ENCODE measurements around the gene PSMD13.

PSMD13 gene

DNA sequence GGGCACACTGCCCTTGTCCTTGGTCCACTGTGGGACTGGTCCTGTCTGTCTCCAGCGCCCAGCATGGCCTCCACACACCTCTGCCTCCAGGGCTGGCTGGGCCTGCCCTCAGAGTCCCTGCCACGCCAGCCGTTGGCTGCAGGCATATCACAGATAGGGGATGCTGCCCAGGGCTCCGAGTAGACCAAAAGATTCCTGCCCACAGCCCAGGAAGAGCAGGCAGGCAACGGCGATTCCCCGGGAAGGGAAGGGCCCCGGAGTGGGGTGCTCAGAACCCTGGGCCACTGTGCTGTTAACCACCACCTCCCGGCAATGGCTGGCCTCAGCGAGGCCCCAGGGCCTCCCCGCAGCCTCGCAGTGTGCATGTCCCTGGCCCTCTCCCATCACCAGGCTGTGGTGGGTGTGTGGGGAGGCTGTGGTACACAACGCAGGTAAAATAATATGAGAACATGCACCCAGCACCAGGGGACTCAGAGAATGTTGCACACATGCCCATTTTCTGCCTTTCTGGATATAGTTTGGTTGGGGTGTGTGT lies 60.3 kb downstream of the PSMD13 start:
- H3K27ac ChIP-seq, result no peak overlapping the region
- TF ChIP-seq ZFX (IDR thresholded peaks at IDR 0.05), result no peak
- TF ChIP-seq, protein P1, sequence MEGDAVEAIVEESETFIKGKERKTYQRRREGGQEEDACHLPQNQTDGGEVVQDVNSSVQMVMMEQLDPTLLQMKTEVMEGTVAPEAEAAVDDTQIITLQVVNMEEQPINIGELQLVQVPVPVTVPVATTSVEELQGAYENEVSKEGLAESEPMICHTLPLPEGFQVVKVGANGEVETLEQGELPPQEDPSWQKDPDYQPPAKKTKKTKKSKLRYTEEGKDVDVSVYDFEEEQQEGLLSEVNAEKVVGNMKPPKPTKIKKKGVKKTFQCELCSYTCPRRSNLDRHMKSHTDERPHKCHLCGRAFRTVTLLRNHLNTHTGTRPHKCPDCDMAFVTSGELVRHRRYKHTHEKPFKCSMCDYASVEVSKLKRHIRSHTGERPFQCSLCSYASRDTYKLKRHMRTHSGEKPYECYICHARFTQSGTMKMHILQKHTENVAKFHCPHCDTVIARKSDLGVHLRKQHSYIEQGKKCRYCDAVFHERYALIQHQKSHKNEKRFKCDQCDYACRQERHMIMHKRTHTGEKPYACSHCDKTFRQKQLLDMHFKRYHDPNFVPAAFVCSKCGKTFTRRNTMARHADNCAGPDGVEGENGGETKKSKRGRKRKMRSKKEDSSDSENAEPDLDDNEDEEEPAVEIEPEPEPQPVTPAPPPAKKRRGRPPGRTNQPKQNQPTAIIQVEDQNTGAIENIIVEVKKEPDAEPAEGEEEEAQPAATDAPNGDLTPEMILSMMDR (conservative IDR thresholded peaks at IDR 0.05), result no peak

DNA sequence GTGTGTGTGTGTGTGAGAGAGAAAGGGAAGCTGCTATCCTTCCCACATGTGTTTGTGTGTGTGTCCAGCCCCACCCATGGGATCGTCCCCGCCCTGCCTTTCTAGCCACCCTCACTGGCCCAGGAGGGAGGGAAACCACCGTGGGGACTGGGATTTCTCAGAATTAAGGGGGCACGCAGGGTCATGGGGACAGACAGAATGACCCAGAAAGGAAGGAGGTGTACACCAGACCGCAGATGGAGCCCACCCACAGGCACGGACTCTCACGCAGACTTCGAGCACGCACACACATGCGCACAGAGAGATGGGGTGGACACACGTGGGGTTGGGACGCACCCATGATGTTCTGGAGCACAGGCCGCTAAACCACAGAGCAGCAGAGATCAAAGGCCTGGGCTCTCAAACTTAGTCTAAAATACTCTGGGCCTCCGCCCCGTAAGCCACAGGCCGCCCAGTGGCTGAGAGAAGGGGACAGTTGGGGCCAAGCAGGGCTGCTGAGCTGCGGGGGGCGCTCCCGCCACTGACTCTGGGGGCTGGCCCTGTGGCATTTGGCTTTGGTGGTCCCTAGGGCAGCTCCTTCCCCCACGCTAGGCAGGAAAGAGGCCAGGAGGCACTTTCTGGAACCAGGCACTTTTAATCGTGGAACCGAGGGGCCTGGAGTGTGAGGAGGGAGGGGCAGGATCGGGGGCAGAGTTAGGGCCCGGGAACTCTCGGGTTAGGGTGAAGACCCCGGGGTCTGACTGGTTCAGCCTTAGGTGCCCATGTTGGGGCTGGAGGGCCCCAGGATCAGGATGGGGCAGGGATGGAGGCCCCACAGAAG lies 61.0 kb downstream of the PSMD13 start:
- no peak overlapping the region for H3K27ac ChIP-seq
- TF ChIP-seq ZFX (IDR thresholded peaks at IDR 0.05), result no peak

DNA sequence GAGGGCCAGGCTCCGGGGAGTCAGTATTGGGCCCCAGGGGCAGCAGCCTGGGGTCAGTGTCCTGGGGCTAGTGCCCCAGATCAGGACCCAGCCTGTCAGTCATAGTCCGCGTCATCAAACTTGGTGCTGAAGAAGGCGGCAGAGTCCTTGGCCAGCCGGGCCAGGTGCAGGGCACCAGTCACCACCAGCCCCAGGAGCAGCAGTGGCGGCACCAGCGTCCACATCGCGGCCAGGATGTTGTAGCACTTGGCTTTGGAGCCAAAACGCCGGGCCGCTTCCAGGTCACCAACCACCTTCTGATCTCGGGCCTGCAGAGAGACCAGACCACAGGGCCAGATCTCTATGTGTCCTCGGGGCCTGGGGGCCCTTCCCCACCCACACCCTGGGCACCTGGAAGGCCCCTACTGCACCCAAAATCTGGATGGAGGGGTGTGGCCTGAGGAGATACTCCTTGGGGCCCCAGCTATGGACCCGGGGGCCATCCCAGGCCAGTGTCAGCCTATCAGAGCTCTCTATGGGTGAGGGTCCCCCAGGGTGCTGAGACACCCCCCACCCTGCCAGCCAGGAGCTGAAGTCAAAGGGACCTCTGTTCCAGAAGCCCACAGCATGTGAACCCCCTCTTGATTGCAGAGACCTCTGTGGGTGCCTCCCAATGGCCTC lies 61.8 kb downstream of the PSMD13 start:
- H3K27ac ChIP-seq, result no peak overlapping the region
- TF ChIP-seq ZFX (IDR thresholded peaks at IDR 0.05), result no peak
- TF ChIP-seq, protein P1 (conservative IDR thresholded peaks at IDR 0.05), result no peak

DNA sequence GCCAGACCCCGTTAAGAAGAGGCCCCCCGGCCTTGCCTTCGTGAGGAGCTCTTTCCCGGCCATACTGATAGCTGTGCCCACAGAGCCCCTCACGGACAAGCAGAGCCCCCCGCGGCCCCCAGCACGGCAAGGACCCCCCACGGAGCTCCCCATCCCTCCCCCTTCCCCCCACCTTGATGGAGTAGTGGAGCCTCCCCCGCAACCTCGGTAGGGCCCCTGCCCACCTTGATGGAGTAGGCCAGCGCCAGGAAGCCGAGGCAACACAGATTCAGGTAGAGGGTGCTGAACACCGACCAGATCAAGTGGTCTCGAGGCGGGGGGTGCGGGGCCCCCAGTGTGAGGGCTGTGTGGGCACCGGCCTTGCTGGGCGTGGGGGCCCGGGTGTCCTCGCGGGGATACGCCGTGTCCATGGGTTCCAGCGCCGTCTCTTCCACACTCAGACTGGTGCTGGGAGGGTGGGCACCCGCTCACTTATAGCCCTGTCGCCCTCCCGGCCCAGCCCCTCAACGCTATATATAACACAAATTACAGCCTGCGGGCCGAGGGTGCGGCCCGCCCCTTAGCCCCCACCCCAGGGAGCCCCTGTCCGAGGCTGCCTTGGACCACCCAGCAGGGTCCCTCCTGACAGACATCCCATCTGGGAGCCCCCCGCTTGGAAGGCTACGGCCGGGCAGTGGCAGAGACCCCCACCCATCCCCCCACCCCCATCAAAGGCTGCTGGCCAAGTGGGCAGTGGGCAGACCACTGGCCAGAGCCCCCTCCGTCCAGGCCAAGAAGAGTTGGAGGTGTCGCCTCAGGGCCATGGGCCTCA lies 62.5 kb downstream of the PSMD13 start, which contains the start of gene IFITM5:
Gene IFITM5, minus strand, starts transcription at position 446 of the 811 bp plus-strand sequence. Its CDS starts 36 bp downstream, at position 410.
- H3K27ac ChIP-seq, result no peak within 1 kb of the TSS
- TF ChIP-seq, protein P1 (conservative IDR thresholded peaks at IDR 0.05), result no peak
- no peak for TF ChIP-seq ZFX (IDR thresholded peaks at IDR 0.05)

DNA sequence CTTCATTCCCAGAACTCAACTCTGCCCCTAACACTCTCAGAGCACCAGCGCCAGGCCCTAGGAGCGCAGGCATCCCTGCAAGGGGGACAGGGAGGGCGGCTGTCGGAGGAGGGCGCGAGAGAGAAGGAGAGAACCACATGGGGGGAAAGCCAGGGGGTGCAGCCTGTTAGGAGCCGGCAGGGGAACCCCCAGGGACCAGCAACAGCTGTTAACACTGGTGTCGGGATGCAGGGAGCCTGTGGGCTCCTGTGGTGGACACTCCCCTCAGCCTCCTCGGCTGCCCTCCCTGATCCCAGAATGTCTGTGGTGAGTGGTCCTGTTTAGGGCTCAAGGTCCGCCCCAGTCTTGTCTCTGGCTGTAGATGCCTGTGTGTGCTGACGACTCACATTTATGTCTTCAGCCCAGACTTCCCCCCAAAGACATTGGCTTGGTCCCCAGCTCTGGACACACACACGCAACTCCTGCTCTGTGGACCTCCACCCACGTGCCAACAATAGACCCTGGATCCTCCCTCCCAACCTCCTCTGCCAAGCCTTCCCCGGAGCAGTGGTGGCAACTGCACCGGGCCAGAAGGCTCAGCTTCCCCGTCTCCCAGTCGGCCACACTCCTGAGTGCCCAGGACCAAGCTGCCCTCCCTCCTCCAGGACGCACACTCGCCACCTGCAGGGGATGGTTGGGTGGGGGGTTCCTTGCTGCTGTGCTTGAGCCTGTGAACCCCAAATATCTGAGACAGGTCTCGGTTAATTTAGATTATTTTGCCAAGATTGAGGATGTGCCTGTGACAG lies 63.4 kb downstream of the PSMD13 start:
- no peak overlapping the region for H3K27ac ChIP-seq
- TF ChIP-seq ZFX (IDR thresholded peaks at IDR 0.05), result no peak
- TF ChIP-seq, protein P1 (conservative IDR thresholded peaks at IDR 0.05), result no peak

Data from C4-2B (cell line).